ENCODE results near the gene SLC16A4. TPM values are rescaled to one million over a fixed set of nuclear protein-coding genes. Genes with fewer than 3 reads are reported as not detected.

Gene SLC16A4
- total RNA-seq, 4 donors from 2014 or later, result 1.2 to 3.5 (median 2.9) TPM

- Histone ChIP-seq H3K4me3 (peak within 1 kb of the TSS; percentile 78 to 88 (median 84)), H3K9me3 (no peaks in the 10 kb centered on the region), H3K27ac (peak within 1 kb of the TSS; percentile 93 to 99 (median 96)), H3K27me3 (no peaks in the 10 kb centered on the region), H3K36me3 (peaks cover 0 to 5% of the 10 kb centered on the region in 2 donors), H3K4me1 (peaks cover 45 to 51% of the 10 kb centered on the region in 2 donors)
- in situ Hi-C loops (cut with MboI; ENCODE audit: low sequenced_read_pairs in 4 of 4) (loop anchor here in 3 of 4 donors (5.0 to 25.0 kb wide), 4 partner anchors 68 to 302 kb away; partner anchors contain the start of genes LAMTOR5 (in 1 of the 3) and STRIP1 (in 1 of the 3)), intact Hi-C loops (cut with DNase I; ENCODE audit: low total_unique reads) (loop anchor here (1.0 to 10.0 kb wide), 3 partner anchors 68 to 344 kb away; partner anchors contain the start of genes LAMTOR5 and STRIP1)
- ATAC-seq (peak; percentile 74 to 82), DNase-seq (peak; percentile 99 to 100)
- no peak for TF ChIP-seq CTCF (IDR thresholded peaks at IDR 0.05 in 4 of 5, conservative IDR thresholded peaks at IDR 0.05 in 1 of 5)
- no peak for TF ChIP-seq POLR2A (IDR thresholded peaks at IDR 0.05)
Measured at GRCh38 chr1:110338886-110339406, 51.9 kb downstream of the SLC16A4 start, which contains the start of gene RBM15. Gene RBM15, plus strand, starts transcription at chr1:110339377. Its CDS starts 29 bp downstream, at chr1:110339406.

- Histone ChIP-seq H3K27me3 (no peaks in the 10 kb centered on the region), H3K4me1 (peaks cover 40 to 46% of the 10 kb centered on the region in 2 donors), H3K9me3 (no peaks in the 10 kb centered on the region), H3K36me3 (peaks cover 0 to 5% of the 10 kb centered on the region in 2 donors), H3K4me3 (peak overlapping the region; percentile 73 to 88 (median 82)), H3K27ac (peak overlapping the region; percentile 93 to 99 (median 96))
- DNase-seq (peak; percentile 82 to 97), ATAC-seq (peak; percentile 83 to 88)
- TF ChIP-seq POLR2A (IDR thresholded peaks at IDR 0.05) (peak; percentile 82 to 84), CTCF (IDR thresholded peaks at IDR 0.05 in 4 of 5, conservative IDR thresholded peaks at IDR 0.05 in 1 of 5) (peak; percentile 75 to 85 (median 78))
- in situ Hi-C loops (cut with MboI; ENCODE audit: low sequenced_read_pairs in 4 of 4), result loop anchor here in 3 of 4 donors (5.0 to 25.0 kb wide), 4 partner anchors 69 to 301 kb away; partner anchors contain the start of genes LAMTOR5 (in 1 of the 3) and STRIP1 (in 1 of the 3)
- intact Hi-C loops (cut with DNase I; ENCODE audit: low total_unique reads), result loop anchor here (1.0 to 10.0 kb wide), 3 partner anchors 68 to 344 kb away; partner anchors contain the start of genes LAMTOR5 and STRIP1
Measured at GRCh38 chr1:110338309-110338885, 52.4 kb downstream of the SLC16A4 start.

GRCh38 chr1:110337704-110338308, 53.0 kb downstream of the SLC16A4 start:
- H3K27ac ChIP-seq, result peak overlapping the region; percentile 93 to 99 (median 96)
- intact Hi-C loops (cut with DNase I; ENCODE audit: low total_unique reads) (loop anchor here (1.0 to 10.0 kb wide), 3 partner anchors 69 to 343 kb away; partner anchors contain the start of genes LAMTOR5 and STRIP1), in situ Hi-C loops (cut with MboI; ENCODE audit: low sequenced_read_pairs in 4 of 4) (loop anchor here in 3 of 4 donors (5.0 to 25.0 kb wide), 4 partner anchors 69 to 301 kb away; partner anchors contain the start of genes LAMTOR5 (in 1 of the 3) and STRIP1 (in 1 of the 3))
- TF ChIP-seq CTCF (IDR thresholded peaks at IDR 0.05 in 4 of 5, conservative IDR thresholded peaks at IDR 0.05 in 1 of 5), result no peak
- no peak for TF ChIP-seq POLR2A (IDR thresholded peaks at IDR 0.05)
- H3K4me3 ChIP-seq, result peak overlapping the region; percentile 73 to 88 (median 82)
- no peaks in the 10 kb centered on the region for H3K27me3 ChIP-seq
- H3K4me1 ChIP-seq, result peaks cover 34 to 40% of the 10 kb centered on the region in 2 donors
- ATAC-seq (peak in 1 of 2 donors; percentile 3), DNase-seq (peak; percentile 15 to 54)
- no peaks in the 10 kb centered on the region for H3K9me3 ChIP-seq
- peaks cover 0 to 5% of the 10 kb centered on the region in 2 donors for H3K36me3 ChIP-seq

- TF ChIP-seq CTCF (IDR thresholded peaks at IDR 0.05 in 4 of 5, conservative IDR thresholded peaks at IDR 0.05 in 1 of 5) (no peak), POLR2A (IDR thresholded peaks at IDR 0.05) (no peak)
- Histone ChIP-seq H3K9me3 (no peaks in the 10 kb centered on the region), H3K27ac (peak overlapping the region in 2 of 4 donors; percentile 93 to 99), H3K4me1 (peaks cover 21 to 26% of the 10 kb centered on the region in 2 donors), H3K27me3 (no peaks in the 10 kb centered on the region), H3K4me3 (no peak overlapping the region), H3K36me3 (peaks cover 0 to 5% of the 10 kb centered on the region in 2 donors)
- intact Hi-C loops (cut with DNase I; ENCODE audit: low total_unique reads) (loop anchor here (10.0 kb wide), 1 partner anchor 342 kb away; no protein-coding TSS in a partner anchor), in situ Hi-C loops (cut with MboI; ENCODE audit: low sequenced_read_pairs in 4 of 4) (loop anchor here in 3 of 4 donors (5.0 to 25.0 kb wide), 4 partner anchors 71 to 299 kb away; partner anchors contain the start of genes LAMTOR5 (in 1 of the 3) and STRIP1 (in 1 of the 3))
- DNase-seq (no peak), ATAC-seq (no peak)
Measured at GRCh38 chr1:110336300-110337039, 54.4 kb downstream of the SLC16A4 start.

All from gastrocnemius medialis (tissue), 4 donors.